ENCODE results near the gene CFAP69.
"Not testable (repeated sequence)": the region's sequence is repeated elsewhere in the genome, so short reads cannot be mapped to it uniquely, and the experiment has no call there.

CFAP69 gene

DNA sequence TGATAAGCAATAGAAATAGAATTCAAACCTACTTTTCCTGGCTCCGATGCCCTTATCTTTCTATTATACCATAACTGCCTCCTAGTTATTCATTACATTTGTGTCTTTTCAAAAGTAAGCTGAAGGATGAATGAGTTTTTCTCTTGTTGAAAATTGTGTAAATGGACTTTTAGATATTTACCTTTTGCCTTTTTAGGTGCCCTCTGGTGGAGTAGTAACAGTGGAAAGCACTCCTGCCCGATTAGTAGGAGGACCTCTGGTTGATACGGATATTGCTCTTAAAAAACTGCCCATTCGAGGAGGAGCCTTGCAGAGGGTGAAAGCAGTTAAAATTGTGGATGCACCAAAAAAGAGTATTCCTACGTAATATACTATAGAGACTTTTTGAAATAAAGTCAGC lies 64.9 kb downstream of the CFAP69 start:
- Histone ChIP-seq H2AFZ (ENCODE audit: low read depth, low read length) (no peak overlapping the region), H3K36me3 (ENCODE audit: insufficient read depth, low read length) (no peaks in the 10 kb centered on the region), H3K9me3 (ENCODE audit: low read length) (no peaks in the 10 kb centered on the region), H3K27me3 (ENCODE audit: insufficient read depth, low read length) (no peaks in the 10 kb centered on the region), H3K4me1 (ENCODE audit: insufficient read depth, low read length) (no peaks in the 10 kb centered on the region), H3K4me3 (ENCODE audit: low read length) (no peak overlapping the region)

DNA sequence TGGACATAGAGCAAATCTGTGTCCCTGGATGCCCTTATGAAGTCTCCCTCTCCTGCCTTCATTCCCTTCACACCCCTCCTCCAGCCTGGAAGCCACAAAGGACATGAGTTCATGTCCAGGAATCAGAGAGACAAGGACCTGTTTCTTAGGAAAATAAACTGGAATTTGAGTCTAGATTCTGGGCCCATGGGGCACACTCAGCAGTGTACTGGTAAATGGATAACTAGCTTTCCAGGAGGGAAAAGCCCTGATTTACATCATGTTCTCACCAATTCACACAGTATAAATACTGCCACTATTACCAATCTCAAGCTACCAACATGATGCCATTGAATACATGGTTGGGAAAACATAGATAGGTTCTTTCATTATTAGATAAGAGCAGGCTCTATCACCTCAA lies 66.2 kb downstream of the CFAP69 start:
- H2AFZ ChIP-seq (ENCODE audit: low read depth, low read length), result no peak overlapping the region
- no peaks in the 10 kb centered on the region for H3K4me1 ChIP-seq (ENCODE audit: insufficient read depth, low read length)
- H3K27me3 ChIP-seq (ENCODE audit: insufficient read depth, low read length), result no peaks in the 10 kb centered on the region
- H3K9me3 ChIP-seq (ENCODE audit: low read length), result no peaks in the 10 kb centered on the region
- no peaks in the 10 kb centered on the region for H3K36me3 ChIP-seq (ENCODE audit: insufficient read depth, low read length)
- H3K4me3 ChIP-seq (ENCODE audit: low read length), result no peak overlapping the region

- no peak overlapping the region for H2AFZ ChIP-seq (ENCODE audit: low read depth, low read length)
- no peaks in the 10 kb centered on the region for H3K4me1 ChIP-seq (ENCODE audit: insufficient read depth, low read length)
- no peaks in the 10 kb centered on the region for H3K27me3 ChIP-seq (ENCODE audit: insufficient read depth, low read length)
- no peaks in the 10 kb centered on the region for H3K9me3 ChIP-seq (ENCODE audit: low read length)
- H3K4me3 ChIP-seq (ENCODE audit: low read length), result no peak overlapping the region
- no peaks in the 10 kb centered on the region for H3K36me3 ChIP-seq (ENCODE audit: insufficient read depth, low read length)
Observed at GRCh38 chr7:90312745-90313144, 67.8 kb downstream of the CFAP69 start.

DNA sequence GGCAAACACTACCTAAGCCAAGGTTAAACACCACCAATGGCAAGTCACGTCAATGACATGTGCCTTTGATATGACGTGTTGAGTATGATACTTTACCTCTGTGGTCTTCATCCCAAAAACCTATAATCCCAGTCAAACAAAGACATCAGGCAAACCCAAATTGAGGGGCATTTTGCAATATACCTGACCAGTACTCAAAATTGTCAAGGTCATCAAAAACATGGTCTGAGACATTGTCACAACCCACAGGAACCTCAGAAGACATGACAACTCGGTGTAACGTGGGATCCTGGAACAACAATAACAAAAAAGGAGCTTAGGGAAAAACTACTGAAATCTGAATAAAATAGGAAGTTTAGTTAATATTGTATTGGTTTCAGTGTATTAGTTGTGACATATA lies 68.9 kb downstream of the CFAP69 start:
- Histone ChIP-seq H3K9me3 (ENCODE audit: low read length) (no peaks in the 10 kb centered on the region), H3K4me3 (ENCODE audit: low read length) (no peak overlapping the region), H3K27me3 (ENCODE audit: insufficient read depth, low read length) (no peaks in the 10 kb centered on the region), H3K4me1 (ENCODE audit: insufficient read depth, low read length) (no peaks in the 10 kb centered on the region), H2AFZ (ENCODE audit: low read depth, low read length) (no peak overlapping the region), H3K36me3 (ENCODE audit: insufficient read depth, low read length) (no peaks in the 10 kb centered on the region)

DNA sequence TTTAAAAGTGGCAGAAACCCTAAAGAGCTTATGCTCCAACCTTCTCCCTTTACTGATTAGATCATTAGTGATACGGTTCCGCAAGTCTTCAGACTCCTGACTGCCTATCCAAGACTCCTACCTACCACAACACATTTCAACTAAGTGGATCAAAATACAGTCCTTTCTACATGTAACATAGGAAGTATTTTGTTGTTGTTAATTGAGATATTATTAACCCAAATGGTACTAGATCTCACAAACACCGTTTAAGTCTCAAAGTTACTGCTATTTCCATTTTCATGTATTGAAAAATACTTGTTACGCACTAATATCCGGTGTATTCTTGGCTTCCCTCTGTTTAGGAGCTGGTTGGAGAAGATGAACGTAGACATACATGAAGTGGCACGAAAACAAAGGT lies 75.0 kb downstream of the CFAP69 start:
- no peaks in the 10 kb centered on the region for H3K36me3 ChIP-seq (ENCODE audit: insufficient read depth, low read length)
- peaks cover 10% of the 10 kb centered on the region for H3K9me3 ChIP-seq (ENCODE audit: low read length)
- peaks cover 35% of the 10 kb centered on the region for H3K27me3 ChIP-seq (ENCODE audit: insufficient read depth, low read length)
- H2AFZ ChIP-seq (ENCODE audit: low read depth, low read length), result no peak overlapping the region
- no peaks in the 10 kb centered on the region for H3K4me1 ChIP-seq (ENCODE audit: insufficient read depth, low read length)
- no peak overlapping the region for H3K4me3 ChIP-seq (ENCODE audit: low read length)

DNA sequence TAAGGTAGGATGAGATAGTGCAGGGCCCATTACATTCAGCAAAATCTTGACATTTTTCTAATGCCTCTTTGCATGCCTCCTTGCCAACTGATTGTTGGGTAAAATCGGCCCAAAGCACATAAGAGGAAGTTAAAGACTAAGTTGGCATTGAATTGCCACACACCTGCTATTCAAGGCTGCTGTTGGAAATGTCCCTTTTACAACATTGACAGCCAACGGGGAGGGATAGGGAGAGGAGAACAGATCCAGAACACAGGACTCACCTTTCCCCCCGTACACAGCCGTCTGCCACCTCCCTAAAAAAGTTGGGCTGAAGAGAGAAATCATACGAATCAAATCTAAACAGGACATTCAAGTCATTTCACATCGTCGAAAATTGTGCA lies 75.4 kb downstream of the CFAP69 start:
- H3K4me1 ChIP-seq (ENCODE audit: insufficient read depth, low read length), result no peaks in the 10 kb centered on the region
- H3K4me3 ChIP-seq (ENCODE audit: low read length), result no peak overlapping the region
- H3K27me3 ChIP-seq (ENCODE audit: insufficient read depth, low read length), result peaks cover 35% of the 10 kb centered on the region
- peaks cover 10% of the 10 kb centered on the region for H3K9me3 ChIP-seq (ENCODE audit: low read length)
- no peaks in the 10 kb centered on the region for H3K36me3 ChIP-seq (ENCODE audit: insufficient read depth, low read length)
- H2AFZ ChIP-seq (ENCODE audit: low read depth, low read length), result peak overlapping the region; percentile 76

DNA sequence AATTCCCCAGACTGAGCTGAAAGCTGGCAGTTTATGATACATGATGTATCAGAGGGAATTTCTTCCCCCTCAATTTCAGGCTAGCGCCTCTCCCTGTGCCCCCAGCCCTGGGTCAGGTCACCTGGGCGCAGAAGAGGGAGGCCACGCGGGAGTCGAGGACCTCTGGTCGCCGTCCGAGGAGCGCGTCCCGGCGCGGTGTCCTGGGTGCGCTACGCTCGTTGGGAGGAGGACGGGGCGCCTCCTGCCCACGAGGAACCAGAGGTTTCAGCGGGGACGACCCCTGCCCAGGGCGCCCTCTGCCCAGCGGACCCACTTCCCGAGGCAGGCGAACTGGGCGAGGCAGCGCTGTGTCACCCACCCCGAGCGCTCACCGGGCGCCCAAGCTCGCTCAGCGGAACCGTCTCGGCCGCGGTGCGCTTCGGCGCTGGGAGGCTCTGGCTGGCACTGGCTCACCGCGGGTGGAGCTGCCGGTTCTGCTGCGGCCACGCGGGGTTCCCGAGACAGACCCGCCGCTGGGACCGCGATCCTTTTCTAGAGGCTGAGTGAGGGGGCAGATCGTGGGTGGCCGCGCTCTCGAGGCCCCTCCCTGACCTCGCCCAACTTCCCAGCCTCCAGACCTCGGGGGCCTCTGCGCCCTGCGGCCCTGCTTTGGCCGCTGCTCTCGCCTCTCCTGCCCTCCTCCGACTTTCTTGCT lies 76.0 kb downstream of the CFAP69 start, which contains the start of gene FAM237B:
Gene FAM237B, minus strand, starts transcription at position 504 of the 694 bp plus-strand sequence. CDS start 1,556 bp downstream, outside the sequence.
- Histone ChIP-seq H3K27me3 (ENCODE audit: insufficient read depth, low read length) (peaks cover 35% of the 10 kb centered on the region), H3K36me3 (ENCODE audit: insufficient read depth, low read length) (no peaks in the 10 kb centered on the region), H3K4me1 (ENCODE audit: insufficient read depth, low read length) (no peaks in the 10 kb centered on the region), H2AFZ (ENCODE audit: low read depth, low read length) (peak within 1 kb of the TSS; percentile 76), H3K9me3 (ENCODE audit: low read length) (peaks cover 10% of the 10 kb centered on the region), H3K4me3 (ENCODE audit: low read length) (peak within 1 kb of the TSS; percentile 27)

DNA sequence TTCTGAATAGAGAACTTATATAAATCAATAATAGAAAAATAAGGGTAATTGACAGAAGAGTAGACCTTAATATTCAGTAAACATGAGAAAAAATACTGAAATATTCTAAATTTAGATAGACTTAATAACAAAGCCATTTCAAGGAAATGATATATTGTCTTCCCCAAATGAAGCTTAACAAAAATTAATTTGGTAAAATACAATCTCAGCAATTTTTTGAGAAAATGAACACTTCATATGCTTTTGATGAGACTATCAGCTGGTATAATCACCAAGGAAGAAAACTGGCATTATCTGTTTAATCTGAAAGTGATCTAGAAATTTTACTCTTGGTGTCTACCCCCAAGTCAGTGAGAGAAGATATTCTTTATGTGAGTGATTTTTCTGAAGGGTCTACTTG lies 77.9 kb downstream of the CFAP69 start:
- Histone ChIP-seq H2AFZ (ENCODE audit: low read depth, low read length) (no peak overlapping the region), H3K9me3 (ENCODE audit: low read length) (peaks cover 10% of the 10 kb centered on the region), H3K4me3 (ENCODE audit: low read length) (no peak overlapping the region), H3K36me3 (ENCODE audit: insufficient read depth, low read length) (no peaks in the 10 kb centered on the region), H3K4me1 (ENCODE audit: insufficient read depth, low read length) (no peaks in the 10 kb centered on the region), H3K27me3 (ENCODE audit: insufficient read depth, low read length) (peaks cover 35% of the 10 kb centered on the region)

GRCh38 chr7:90326500-90326899 lies 81.5 kb downstream of the CFAP69 start:
- peaks cover 7% of the 10 kb centered on the region for H3K9me3 ChIP-seq (ENCODE audit: low read length)
- no peak overlapping the region for H2AFZ ChIP-seq (ENCODE audit: low read depth, low read length)
- no peak overlapping the region for H3K4me3 ChIP-seq (ENCODE audit: low read length)
- H3K27me3 ChIP-seq (ENCODE audit: insufficient read depth, low read length), result peaks cover 18% of the 10 kb centered on the region
- H3K36me3 ChIP-seq (ENCODE audit: insufficient read depth, low read length), result no peaks in the 10 kb centered on the region
- no peaks in the 10 kb centered on the region for H3K4me1 ChIP-seq (ENCODE audit: insufficient read depth, low read length)

GRCh38 chr7:90334193-90334843 lies 89.3 kb downstream of the CFAP69 start:
- Histone ChIP-seq H3K36me3 (ENCODE audit: insufficient read depth, low read length) (no peaks in the 10 kb centered on the region), H3K9me3 (ENCODE audit: low read length) (no peaks in the 10 kb centered on the region), H2AFZ (ENCODE audit: low read depth, low read length) (no peak overlapping the region), H3K4me1 (ENCODE audit: insufficient read depth, low read length) (peaks cover 2% of the 10 kb centered on the region), H3K4me3 (ENCODE audit: low read length) (no peak overlapping the region), H3K27me3 (ENCODE audit: insufficient read depth, low read length) (no peaks in the 10 kb centered on the region)

DNA sequence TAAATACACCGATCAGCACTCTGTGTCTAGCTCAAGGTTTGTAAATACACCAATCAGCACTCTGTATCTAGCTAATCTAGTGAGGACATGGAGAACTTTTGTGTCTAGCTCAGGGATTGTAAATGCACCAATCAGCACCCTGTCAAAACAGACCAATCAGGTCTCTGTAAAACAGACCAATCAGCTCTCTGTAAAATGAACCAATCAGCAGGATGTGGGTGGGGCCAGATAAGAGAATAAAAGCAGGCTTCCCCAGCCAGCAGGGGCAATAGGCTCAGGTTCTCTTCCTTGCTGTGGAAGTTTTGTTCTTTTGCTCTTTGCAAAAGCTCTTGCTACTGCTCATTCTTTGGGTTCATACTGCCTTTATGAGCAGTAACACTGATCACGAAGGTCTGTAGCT lies 90.0 kb downstream of the CFAP69 start:
- H2AFZ ChIP-seq (ENCODE audit: low read depth, low read length); H3K27me3 ChIP-seq (ENCODE audit: insufficient read depth, low read length); H3K9me3 ChIP-seq (ENCODE audit: low read length); H3K4me1 ChIP-seq (ENCODE audit: insufficient read depth, low read length); H3K36me3 ChIP-seq (ENCODE audit: insufficient read depth, low read length); H3K4me3 ChIP-seq (ENCODE audit: low read length): not testable (repeated sequence)

DNA sequence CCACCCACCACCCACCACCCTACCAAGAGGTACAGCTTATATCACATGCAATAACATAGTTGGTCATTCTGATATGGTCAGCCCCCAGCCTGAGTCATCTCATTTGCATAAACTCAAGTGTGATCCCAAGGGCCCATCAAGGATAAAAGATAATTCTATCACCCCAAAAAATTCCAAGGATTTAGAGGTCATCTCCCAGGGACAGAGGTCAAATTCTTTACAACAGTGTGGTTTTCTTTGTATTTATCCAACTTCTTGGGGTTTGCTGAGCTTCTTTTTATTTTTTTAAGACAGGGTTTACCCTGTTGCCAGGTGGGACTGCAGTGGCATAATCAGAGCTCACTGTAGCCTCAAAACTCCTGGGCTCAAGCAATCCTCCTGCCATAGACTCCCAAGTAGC lies 92.1 kb downstream of the CFAP69 start:
- no peaks in the 10 kb centered on the region for H3K36me3 ChIP-seq (ENCODE audit: insufficient read depth, low read length)
- peaks cover 2% of the 10 kb centered on the region for H3K4me1 ChIP-seq (ENCODE audit: insufficient read depth, low read length)
- no peaks in the 10 kb centered on the region for H3K9me3 ChIP-seq (ENCODE audit: low read length)
- H3K27me3 ChIP-seq (ENCODE audit: insufficient read depth, low read length), result no peaks in the 10 kb centered on the region
- H3K4me3 ChIP-seq (ENCODE audit: low read length), result no peak overlapping the region
- H2AFZ ChIP-seq (ENCODE audit: low read depth, low read length), result no peak overlapping the region

DNA sequence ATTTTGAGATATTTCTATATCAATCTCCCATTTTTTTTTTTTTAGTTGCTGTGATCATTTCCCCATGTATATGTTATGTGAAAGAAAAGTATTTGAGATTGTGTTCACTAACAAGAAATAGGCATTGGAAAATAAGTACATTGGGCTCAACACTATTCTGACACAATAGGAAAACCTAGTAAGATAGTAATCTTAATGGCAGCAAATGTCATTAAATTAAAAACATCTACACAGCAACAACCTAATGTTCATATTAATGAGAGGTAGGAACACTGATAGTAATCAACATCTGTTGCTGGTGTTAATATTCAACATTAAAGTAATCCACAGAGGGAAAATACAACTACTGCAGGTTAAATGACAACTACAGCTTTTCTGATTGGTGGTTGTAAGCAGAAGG lies 100.0 kb downstream of the CFAP69 start:
- peaks cover 11% of the 10 kb centered on the region for H3K4me1 ChIP-seq (ENCODE audit: insufficient read depth, low read length)
- H3K36me3 ChIP-seq (ENCODE audit: insufficient read depth, low read length), result peaks cover 3% of the 10 kb centered on the region
- no peaks in the 10 kb centered on the region for H3K27me3 ChIP-seq (ENCODE audit: insufficient read depth, low read length)
- H3K9me3 ChIP-seq (ENCODE audit: low read length), result no peaks in the 10 kb centered on the region
- H3K4me3 ChIP-seq (ENCODE audit: low read length), result peak overlapping the region; percentile 83
- H2AFZ ChIP-seq (ENCODE audit: low read depth, low read length), result peak overlapping the region; percentile 97
